H1 (cell line): ENCODE data around the gene SH2B3. TPM values are rescaled to one million over a fixed set of nuclear protein-coding genes. Genes with fewer than 3 reads are reported as not detected.

Experiments
- CTCF ChIA-PET: fragments of 300-600 bp; sonication (Branson Sonifier 250); formaldehyde crosslinking; loops from one replicate; lab custom pipeline; 2021; ENCODE audit not compliant: partially characterized antibody; lab: Charles Lee
- POLR2A ChIA-PET: fragments of 300-600 bp; sonication (Branson Sonifier 250); formaldehyde crosslinking; loops from one replicate; lab custom pipeline; 2021; ENCODE audit warnings: inconsistent platforms; ENCODE audit not compliant: partially characterized antibody; lab: Charles Lee
- DNase-seq, 2 experiments: peaks; one replicate each; pipeline versions ENCODE4 v3.0.0 to v3.0.0-alpha.2; 2010 to 2022; ENCODE audit warnings: low spot score in 2 of 2, low read depth in 1 of 2, mixed read lengths in 1 of 2
- FAIRE-seq: peaks from 2 replicates; lab custom pipeline; 2011; peaks lifted over from hg19 to GRCh38; lab: Jason Lieb, UNC
- H2AFZ ChIP-seq: 2 replicates; pipeline ENCODE4 v1.8.1; 2012; ENCODE audit warnings: low read length, inconsistent platforms
- H2AK5ac ChIP-seq: 2 replicates; pipeline ENCODE4 v1.6.1; 2013; ENCODE audit warnings: low read depth, low read length
- H2BK120ac ChIP-seq: replicated peaks from 2 replicates; pipeline ENCODE3; 2013; ENCODE audit warnings: low read depth, low read length, inconsistent platforms
- H2BK12ac ChIP-seq: 2 replicates; pipeline ENCODE4 v1.6.1; 2013; ENCODE audit warnings: low read depth, low read length
- H2BK15ac ChIP-seq: 2 replicates; pipeline ENCODE4 v1.6.1; 2013; ENCODE audit warnings: low read length
- H2BK20ac ChIP-seq: 2 replicates; pipeline ENCODE4 v1.6.1; 2013; ENCODE audit warnings: low read length
- H2BK5ac ChIP-seq: 2 replicates; pipeline ENCODE4 v1.6.1; 2013; ENCODE audit warnings: low read depth, low read length
- H3K14ac ChIP-seq: 2 replicates; pipeline ENCODE4 v1.6.1; 2013; ENCODE audit warnings: inconsistent platforms; ENCODE audit not compliant: insufficient read length
- H3K18ac ChIP-seq: 2 replicates; pipeline ENCODE4 v1.6.1; 2013; ENCODE audit warnings: low read length; ENCODE audit errors: extremely low read depth
- H3K23ac ChIP-seq: 2 replicates; pipeline ENCODE4 v1.6.1; 2013; ENCODE audit warnings: inconsistent platforms; ENCODE audit not compliant: insufficient read length
- H3K23me2 ChIP-seq: 2 replicates; pipeline ENCODE4 v1.6.1; 2013; ENCODE audit warnings: low read depth, low read length
- H3K27ac ChIP-seq: 2 replicates; pipeline ENCODE4 v1.6.1; 2011; ENCODE audit warnings: low read depth, low read length, inconsistent platforms
- H3K27me3 ChIP-seq, 4 experiments: replicated peaks in 1 of 4; 1 replicate in 1 of 4; 2 replicates in 3 of 4; pipeline versions ENCODE4 v1.6.1 to v1.8.1; 2011 to 2013; ENCODE audit warnings: low read length in 3 of 4, mild to moderate bottlenecking in 3 of 4, inconsistent platforms in 2 of 4, mixed read lengths in 2 of 4, moderate library complexity in 1 of 4; ENCODE audit not compliant: control insufficient read depth in 3 of 4, insufficient read depth in 3 of 4; ENCODE audit errors: extremely low read depth in 1 of 4
- H3K36me3 ChIP-seq, 4 experiments: 2 replicates each; pipeline versions ENCODE4 v1.6.1 to v1.8.1; 2011 to 2013; ENCODE audit warnings: mild to moderate bottlenecking in 4 of 4, low read length in 3 of 4, moderate library complexity in 2 of 4, control low read depth in 1 of 4, inconsistent platforms in 1 of 4; ENCODE audit not compliant: insufficient read depth in 4 of 4, control insufficient read depth in 2 of 4
- H3K4ac ChIP-seq: replicated peaks from 2 replicates; pipeline ENCODE3; 2013; ENCODE audit warnings: low read length, low read depth, mixed read lengths, inconsistent platforms; ENCODE audit not compliant: insufficient read length
- H3K4me1 ChIP-seq, 4 experiments: replicated peaks in 1 of 4; 1 replicate in 1 of 4; 2 replicates in 3 of 4; pipeline versions ENCODE4 v1.6.1 to v1.8.1; 2011 to 2013; ENCODE audit warnings: low read length in 3 of 4, inconsistent platforms in 2 of 4, mixed read lengths in 1 of 4; ENCODE audit not compliant: insufficient read depth in 4 of 4, control insufficient read depth in 3 of 4
- H3K4me2 ChIP-seq, 2 experiments: 2 replicates each; pipeline versions ENCODE4 v1.6.1 to v1.8.1; 2011 to 2013; ENCODE audit warnings: low read depth in 2 of 2, low read length in 2 of 2, control low read depth in 1 of 2, inconsistent platforms in 1 of 2, mild to moderate bottlenecking in 1 of 2; ENCODE audit not compliant: insufficient read depth in 1 of 2
- H3K4me3 ChIP-seq, 4 experiments: fragments of 200-600, 300-600 bp in 1 of 4; sonication (generic), shearing (Covaris generic), sonication (Bioruptor Twin) in 1 of 4; 2 replicates each; pipeline versions ENCODE4 v1.5.1 to v1.8.1; 2011 to 2016; ENCODE audit warnings: low read length in 4 of 4, low read depth in 3 of 4, control low read depth in 2 of 4, inconsistent platforms in 2 of 4, mild to moderate bottlenecking in 2 of 4, mixed read lengths in 1 of 4, moderate library complexity in 1 of 4; ENCODE audit not compliant: insufficient read depth in 2 of 4; ENCODE audit errors: extremely low read depth in 1 of 4
- H3K56ac ChIP-seq: replicated peaks from 2 replicates; pipeline ENCODE3; 2013; ENCODE audit warnings: low read depth, mild to moderate bottlenecking, mixed read lengths, low read length, inconsistent platforms; ENCODE audit not compliant: insufficient read length
- H3K79me1 ChIP-seq: 2 replicates; pipeline ENCODE4 v1.6.1; 2013; ENCODE audit warnings: low read depth, low read length, control low read depth
- H3K79me2 ChIP-seq, 2 experiments: 2 replicates each; pipeline versions ENCODE4 v1.6.1 to v1.8.1; 2012 to 2013; ENCODE audit warnings: low read length in 2 of 2, mild to moderate bottlenecking in 2 of 2, inconsistent platforms in 1 of 2; ENCODE audit not compliant: insufficient read depth in 2 of 2, control insufficient read depth in 1 of 2
- H3K9ac ChIP-seq, 4 experiments: replicated peaks in 1 of 4; 1 replicate in 1 of 4; 2 replicates in 3 of 4; pipeline versions ENCODE4 v1.6.1 to v1.8.1; 2011 to 2013; ENCODE audit warnings: low read depth in 3 of 4, low read length in 3 of 4, control low read depth in 2 of 4, mild to moderate bottlenecking in 2 of 4, moderate library complexity in 2 of 4, inconsistent platforms in 1 of 4; ENCODE audit errors: extremely low read depth in 1 of 4
- H3K9me3 ChIP-seq, 2 experiments: 2 replicates each; pipeline versions ENCODE4 v1.6.1 to v1.8.1; 2012 to 2013; ENCODE audit warnings: mild to moderate bottlenecking in 2 of 2, moderate library complexity in 2 of 2, control low read depth in 1 of 2, inconsistent platforms in 1 of 2, low read depth in 1 of 2, low read length in 1 of 2, mixed read lengths in 1 of 2; ENCODE audit not compliant: insufficient read depth in 2 of 2
- H4K20me1 ChIP-seq, 2 experiments: replicated peaks in 1 of 2; 2 replicates each; pipeline versions ENCODE3 to v1.8.1; 2011 to 2013; ENCODE audit warnings: inconsistent platforms in 2 of 2, low read length in 2 of 2, mild to moderate bottlenecking in 1 of 2; ENCODE audit not compliant: insufficient read depth in 2 of 2, control insufficient read depth in 1 of 2
- H4K5ac ChIP-seq: 2 replicates; pipeline ENCODE4 v1.6.1; 2013; ENCODE audit warnings: low read length, low read depth, mixed read lengths, inconsistent platforms; ENCODE audit not compliant: insufficient read length
- H4K8ac ChIP-seq: 2 replicates; pipeline ENCODE4 v1.8.0; 2013; ENCODE audit warnings: mild to moderate bottlenecking, moderate library complexity, low read length, inconsistent platforms; ENCODE audit not compliant: insufficient read depth; ENCODE audit errors: extremely low read depth
- H4K91ac ChIP-seq: replicated peaks from 2 replicates; pipeline ENCODE3; 2013; ENCODE audit warnings: low read length, mixed read lengths, inconsistent platforms; ENCODE audit not compliant: insufficient read length
- CREB1 ChIP-seq: IDR thresholded peaks from 2 replicates; pipeline ENCODE4 v1.6.1; 2012; ENCODE audit warnings: inconsistent platforms
- JUND ChIP-seq: IDR thresholded peaks from 2 replicates; pipeline ENCODE4 v1.6.1; 2011; ENCODE audit warnings: mild to moderate bottlenecking, improper control_type of control experiment, low read length
- WGBS, 2 experiments: shearing (Covaris generic) in 1 of 2; methylation state at CpG; one replicate each; pipeline versions ENCODE4 v1.1.6 to v1.1.7; 2013 to 2015; ENCODE audit warnings: low lambda C conversion rate in 2 of 2, mixed read lengths in 2 of 2, inconsistent platforms in 1 of 2, low coverage in 1 of 2, missing lambda C conversion rate in 1 of 2; ENCODE audit not compliant: insufficient replicate concordance in 2 of 2, insufficient coverage in 1 of 2, insufficient read length in 1 of 2; ENCODE audit errors: extremely low coverage in 1 of 2, missing lambda C conversion rate in 1 of 2; 5-methylcytosine and 5-hydroxymethylcytosine counted together
- polyA plus RNA-seq, 7 experiments: library from polyadenylated mRNA; depleted of rRNA in 3 of 7; stranded (reverse) in 5 of 7; unstranded in 2 of 7; fragments of >200 nt in 5 of 7; fragments of 200-250 nt in 2 of 7; gene quantifications; 1 replicate in 5 of 7; 2 replicates in 1 of 7; 4 replicates in 1 of 7; pipeline versions ENCODE4 v1.2.1 to v1.2.3, GENCODE V29; 2011 to 2013; ENCODE audit warnings: missing spikeins in 2 of 7, mixed read lengths in 2 of 7
- total RNA-seq: library from RNA; stranded (reverse); fragmentation: NEBNext Ultra II Directional; extraction: Animal tissue kit (Norgen Biotek cat#: 25700); gene quantifications from 2 replicates; pipeline ENCODE4 v1.2.1, GENCODE V29; 2021
- TF ChIP-seq, protein P1 (sequence below): IDR thresholded peaks from 2 replicates; pipeline ENCODE4 v1.6.1; 2011; ENCODE audit warnings: low read depth, mild to moderate bottlenecking, low read length; ENCODE audit not compliant: insufficient read depth

Gene SH2B3
- total and polyA plus RNA-seq, 2 of the 8 experiments (the other 6 are each of a cell fraction or from before 2014, with no cell fraction given) = 20.8 to 34.1 TPM

DNA sequence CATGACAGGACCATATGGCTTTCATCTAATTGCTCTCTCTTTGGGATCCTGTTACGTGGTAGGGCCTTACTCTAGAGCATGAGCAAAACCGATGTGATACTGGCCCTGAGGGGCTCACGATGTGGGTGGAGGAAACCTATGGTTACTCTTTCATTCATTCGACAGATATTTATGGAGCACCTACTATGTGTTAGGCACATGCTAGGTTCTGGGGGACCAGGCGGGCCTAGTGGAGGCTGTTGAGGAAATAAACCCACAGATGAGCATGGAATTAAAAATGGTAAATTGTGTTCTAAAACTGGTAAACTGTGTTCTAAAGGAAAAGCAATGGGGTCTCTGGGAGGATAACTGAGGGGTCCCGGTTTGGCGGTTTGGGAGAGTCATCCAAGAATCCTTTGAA is 14.8 kb downstream of the SH2B3 start:
- H4K8ac ChIP-seq = no peak overlapping the region
- no peak overlapping the region for H2AFZ ChIP-seq
- H4K5ac ChIP-seq = no peak overlapping the region
- H3K14ac ChIP-seq = no peak overlapping the region
- no peak overlapping the region for H2BK15ac ChIP-seq
- no peaks in the 10 kb centered on the region for H3K27me3 ChIP-seq
- FAIRE-seq (no peak), DNase-seq (no peak)
- H3K4me1 ChIP-seq = peaks cover 2 to 18% (median 9%) of the 10 kb centered on the region in 4 experiments
- TF ChIP-seq, protein P1, sequence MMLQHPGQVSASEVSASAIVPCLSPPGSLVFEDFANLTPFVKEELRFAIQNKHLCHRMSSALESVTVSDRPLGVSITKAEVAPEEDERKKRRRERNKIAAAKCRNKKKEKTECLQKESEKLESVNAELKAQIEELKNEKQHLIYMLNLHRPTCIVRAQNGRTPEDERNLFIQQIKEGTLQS = no peak
- TF ChIP-seq JUND (no peak), CREB1 (no peak)
- H3K79me1 ChIP-seq = peaks cover 12% of the 10 kb centered on the region; the same call in 1 of the 2 replicates
- no peak overlapping the region for H3K27ac ChIP-seq
- H2BK120ac ChIP-seq = no peak overlapping the region
- WGBS, 2 experiments = 95% methylated on average over 7 of the region's 7 CpGs; no CpG with 5 or more reads in 1 of the 2 experiments
- H2BK5ac ChIP-seq = peak overlapping the region; percentile 82; the same call in 1 of the 2 replicates
- no peaks in the 10 kb centered on the region; the same call in 1 of the 2 replicates for H3K23me2 ChIP-seq
- no peaks in the 10 kb centered on the region for H3K9me3 ChIP-seq
- H3K79me2 ChIP-seq = peaks cover 0 to 58% of the 10 kb centered on the region in 2 experiments; a peak in 3 of 4 replicates
- H2BK12ac ChIP-seq = peak overlapping the region; percentile 86
- peaks cover 0 to 18% (median 7%) of the 10 kb centered on the region in 4 experiments; a peak in 3 of 8 replicates for H3K36me3 ChIP-seq
- no peak overlapping the region for H3K4ac ChIP-seq
- no peak overlapping the region for H3K23ac ChIP-seq
- no peak overlapping the region for H3K9ac ChIP-seq
- ChIA-PET POLR2A (interaction anchor here (0.7 to 2.0 kb wide), 6 partner anchors 8 to 266 kb away, joined by 3 to 5 read pairs (median 3); partner anchors contain the start of gene ACAD10), CTCF (interaction anchor here (1.5 to 11.1 kb wide), 6 partner anchors 9 to 25 kb away, joined by 3 to 189 read pairs (median 8); partner anchors contain the start of gene SH2B3)
- no peak overlapping the region for H4K91ac ChIP-seq
- H2BK20ac ChIP-seq = 0 out of 2 replicates have a peak overlapping the region, but pooled peaks have one; percentile 16
- no peak overlapping the region for H3K56ac ChIP-seq
- no peak overlapping the region for H3K4me2 ChIP-seq
- no peak overlapping the region for H3K4me3 ChIP-seq
- H3K18ac ChIP-seq = no peak overlapping the region
- H4K20me1 ChIP-seq = peaks cover 6 to 11% of the 10 kb centered on the region in 2 experiments
- H2AK5ac ChIP-seq = 0 out of 2 replicates have a peak overlapping the region, but pooled peaks have one; percentile 67
